GM12878 (cell line): ENCODE results near the gene CFAP54.

Experiments
- CTCF ChIP-seq, 3 experiments: IDR thresholded peaks in 2 of 3; conservative IDR thresholded peaks in 1 of 3; 2 replicates each; pipeline ENCODE4 v1.5.1; 2011; ENCODE audit warnings: low read depth in 3 of 3, low read length in 3 of 3, mild to moderate bottlenecking in 3 of 3, control low read depth in 2 of 3, moderate library complexity in 2 of 3, inconsistent platforms in 1 of 3, mixed read lengths in 1 of 3; ENCODE audit not compliant: control insufficient read depth in 2 of 3, insufficient read depth in 1 of 3; ENCODE audit errors: extremely low read depth in 1 of 3
- E2F4 ChIP-seq: IDR thresholded peaks from 2 replicates; pipeline ENCODE4 v1.6.1; 2012; ENCODE audit warnings: low read depth, low read length, improper control_type of control experiment
- E2F8 ChIP-seq: fragments of 450-650 bp; IDR thresholded peaks from 2 replicates; pipeline ENCODE4 v1.6.1; 2018; ENCODE audit warnings: mild to moderate bottlenecking, low read depth, moderate library complexity; ENCODE audit not compliant: partially characterized antibody
- EZH2 ChIP-seq: IDR thresholded peaks from 2 replicates; pipeline ENCODE4 v1.6.1; 2012; ENCODE audit warnings: low read depth, mild to moderate bottlenecking, control low read depth, inconsistent platforms, low read length, borderline replicate concordance; ENCODE audit not compliant: control insufficient read depth
- IRF3 ChIP-seq: fragments of 450-650 bp; IDR thresholded peaks from 2 replicates; pipeline ENCODE4 v1.6.1; 2014; ENCODE audit warnings: mild to moderate bottlenecking
- MAX ChIP-seq: IDR thresholded peaks from 2 replicates; pipeline ENCODE4 v1.6.1; 2012; ENCODE audit warnings: low read depth, low read length, improper control_type of control experiment
- MEF2A ChIP-seq: IDR thresholded peaks from 2 replicates; pipeline ENCODE4 v1.6.1; 2011; ENCODE audit warnings: low read depth, mild to moderate bottlenecking, low read length, moderate library complexity; ENCODE audit not compliant: insufficient read depth
- POLR2A ChIP-seq: IDR thresholded peaks from 2 replicates; pipeline ENCODE4 v1.6.1; 2011; ENCODE audit warnings: low read depth, mild to moderate bottlenecking, low read length
- RELA ChIP-seq: fragments of 450-650 bp; IDR thresholded peaks from 2 replicates; pipeline ENCODE4 v1.8.0; 2014; ENCODE audit warnings: borderline replicate concordance; ENCODE audit not compliant: partially characterized antibody
- RUNX3 ChIP-seq: IDR thresholded peaks from 2 replicates; pipeline ENCODE4 v1.6.1; 2012; ENCODE audit warnings: low read length, inconsistent platforms
- SMAD1 ChIP-seq: fragments of 450-650 bp; IDR thresholded peaks from 2 replicates; pipeline ENCODE4 v1.6.1; 2018; ENCODE audit warnings: mild to moderate bottlenecking, low read depth; ENCODE audit not compliant: partially characterized antibody
- TAF1 ChIP-seq: IDR thresholded peaks from 2 replicates; pipeline ENCODE4 v1.6.1; 2011; ENCODE audit warnings: mild to moderate bottlenecking, low read depth, low read length, borderline replicate concordance
- YY1 ChIP-seq: IDR thresholded peaks from 2 replicates; pipeline ENCODE4 v1.6.1; 2011; ENCODE audit warnings: low read depth, mild to moderate bottlenecking, low read length

GRCh38 chr12:96828169-96828789 is 338.9 kb downstream of the CFAP54 start:
- TF ChIP-seq SMAD1, result no peak
- TF ChIP-seq MEF2A, result no peak
- TF ChIP-seq CTCF (IDR thresholded peaks at IDR 0.05 in 2 of 3, conservative IDR thresholded peaks at IDR 0.05 in 1 of 3; ENCODE audit: control insufficient read depth in 2 of 3, extremely low read depth in 1 of 3, insufficient read depth in 1 of 3, low read depth in 3 of 3, low read length in 3 of 3), result no peak
- TF ChIP-seq RUNX3, result no peak
- no peak for TF ChIP-seq IRF3
- no peak for TF ChIP-seq E2F8
- TF ChIP-seq RELA, result no peak
- no peak for TF ChIP-seq E2F4
- TF ChIP-seq YY1, result no peak
- no peak for TF ChIP-seq EZH2
- no peak for TF ChIP-seq TAF1
- TF ChIP-seq POLR2A, result no peak
- TF ChIP-seq MAX, result no peak
